Upper lobe of left lung (tissue), 4 donors: ENCODE results near the gene PLEKHA1.

Experiments
- CTCF ChIP-seq, 6 experiments: fragments of 450-650 bp in 4 of 6; fragments of 200-600 bp in 2 of 6; sonication (generic) in 2 of 6; IDR thresholded peaks; one replicate each; pipeline ENCODE4 v1.5.1; 2016 to 2019; ENCODE audit warnings: antibody characterized with exemption in 6 of 6
- EP300 ChIP-seq, 4 donors: sonication (generic); formaldehyde crosslinking; IDR thresholded peaks; one replicate each; pipeline ENCODE4 v1.5.1; 2017; ENCODE audit warnings: antibody characterized with exemption in 4 of 4, control low read depth in 2 of 4
- POLR2A ChIP-seq, 4 donors: fragments of 450-650 bp; IDR thresholded peaks; one replicate each; pipeline ENCODE4 v1.5.1; 2016 to 2017; ENCODE audit warnings: antibody characterized with exemption in 4 of 4, mild to moderate bottlenecking in 2 of 4
- POLR2AphosphoS5 ChIP-seq, 2 donors: sonication (generic); formaldehyde crosslinking; IDR thresholded peaks; one replicate each; pipeline ENCODE4 v1.5.1; 2017; ENCODE audit warnings: antibody characterized with exemption in 2 of 2

DNA sequence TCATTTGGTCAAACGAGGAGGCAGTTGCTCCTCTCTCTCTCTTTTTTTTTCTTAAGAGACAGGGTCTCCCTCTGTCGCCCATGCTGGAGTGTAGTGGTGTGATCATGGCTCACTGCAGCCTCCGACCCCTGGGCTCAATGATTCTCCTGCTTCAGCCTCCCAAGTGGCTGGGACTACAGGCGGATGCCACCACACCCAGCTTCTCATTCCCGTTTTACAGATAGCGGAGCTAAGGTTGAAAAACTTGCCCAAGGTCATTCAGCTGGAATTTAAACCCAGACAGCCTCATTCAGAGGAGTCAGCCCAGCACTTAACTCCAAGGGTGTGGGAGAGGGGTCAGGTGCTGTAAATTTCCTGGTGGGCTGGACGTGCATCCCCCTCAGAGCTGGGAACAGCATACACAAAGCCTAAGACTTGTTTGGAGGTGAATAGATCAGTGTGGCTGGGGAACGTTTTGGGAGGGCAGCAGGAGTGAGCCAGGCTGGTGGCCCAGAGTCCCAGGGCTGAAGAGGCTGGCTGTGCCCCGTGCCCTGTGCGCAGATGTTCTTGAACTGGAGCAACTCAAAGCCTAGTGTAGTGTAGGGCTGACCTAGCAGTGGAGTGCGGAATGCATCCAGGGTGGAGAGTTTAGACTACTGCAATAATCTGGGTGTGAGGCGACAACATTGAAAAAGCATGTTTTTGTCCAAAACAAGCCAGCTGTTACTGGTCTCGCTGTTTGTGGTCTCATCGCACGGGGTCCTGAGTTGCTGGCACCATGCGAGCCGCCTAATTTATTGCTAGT, 89.2 kb downstream of the PLEKHA1 start:
- TF ChIP-seq POLR2AphosphoS5 (IDR thresholded peaks at IDR 0.05) (no peak), POLR2A (IDR thresholded peaks at IDR 0.05) (no peak), CTCF (IDR thresholded peaks at IDR 0.05) (no peak), EP300 (IDR thresholded peaks at IDR 0.05) (no peak)
